MM.1S (cell line): ENCODE measurements around the gene NFKBIA.

ENCODE experiments used
- DNase-seq: peaks from one replicate; pipeline ENCODE4 v3.0.0-alpha.2; 2015
- H2AFZ ChIP-seq: fragments of 300-600 bp; sonication (generic); 2 replicates; pipeline ENCODE4 v1.6.0; 2016; ENCODE audit warnings: antibody characterized with exemption, low read length
- H3F3A ChIP-seq: fragments of 300-600 bp; sonication (generic); 2 replicates; pipeline ENCODE4 v1.6.1; 2016; ENCODE audit warnings: mild to moderate bottlenecking, antibody characterized with exemption, low read length, moderate library complexity, mixed read lengths; ENCODE audit not compliant: insufficient read depth
- H3K27ac ChIP-seq: fragments of 300-600 bp; sonication (generic); 2 replicates; pipeline ENCODE4 v1.5.1; 2016; ENCODE audit warnings: mild to moderate bottlenecking, low read length
- H3K27me3 ChIP-seq: fragments of 300-600 bp; sonication (generic); replicated peaks from 2 replicates; pipeline ENCODE4 v1.6.0; 2016; ENCODE audit warnings: low read length; ENCODE audit not compliant: insufficient read depth
- H3K36me3 ChIP-seq: fragments of 300-600 bp; sonication (generic); replicated peaks from 2 replicates; pipeline ENCODE4 v1.6.1; 2016; ENCODE audit warnings: mild to moderate bottlenecking, low read length, mixed read lengths; ENCODE audit not compliant: insufficient read depth
- H3K4me1 ChIP-seq: fragments of 300-600 bp; sonication (generic); 2 replicates; pipeline ENCODE4 v1.6.1; 2016; ENCODE audit warnings: low read length, mixed read lengths
- H3K4me2 ChIP-seq: fragments of 300-600 bp; sonication (generic); 2 replicates; pipeline ENCODE4 v1.6.0; 2016; ENCODE audit warnings: low read depth, low read length
- H3K4me3 ChIP-seq: fragments of 300-600 bp; sonication (generic); 2 replicates; pipeline ENCODE4 v1.5.1; 2016; ENCODE audit warnings: low read length, mixed read lengths
- H3K79me2 ChIP-seq: fragments of 300-600 bp; sonication (generic); 2 replicates; pipeline ENCODE4 v1.6.1; 2016; ENCODE audit warnings: mixed run types, low read length, mixed read lengths
- H3K9ac ChIP-seq: fragments of 300-600 bp; sonication (generic); 2 replicates; pipeline ENCODE4 v1.6.1; 2016; ENCODE audit warnings: low read length, mixed read lengths
- H3K9me2 ChIP-seq: fragments of 300-600 bp; sonication (generic); replicated peaks from 2 replicates; pipeline ENCODE4 v1.6.1; 2016; ENCODE audit warnings: mild to moderate bottlenecking, low read length, mixed read lengths; ENCODE audit not compliant: insufficient read depth
- H3K9me3 ChIP-seq: fragments of 300-600 bp; sonication (generic); replicated peaks from 2 replicates; pipeline ENCODE4 v1.6.1; 2016; ENCODE audit warnings: mild to moderate bottlenecking, low read length, mixed read lengths; ENCODE audit not compliant: insufficient read depth
- H4K20me1 ChIP-seq: fragments of 300-600 bp; sonication (generic); 2 replicates; pipeline ENCODE4 v1.6.1; 2016; ENCODE audit warnings: mild to moderate bottlenecking, low read length, moderate library complexity, mixed read lengths; ENCODE audit not compliant: insufficient read depth
- CTCF ChIP-seq: fragments of 300-600 bp; sonication (generic); IDR thresholded peaks from 2 replicates; pipeline ENCODE4 v1.5.1; 2016; ENCODE audit warnings: antibody characterized with exemption, low read length, mixed read lengths
- EZH2 ChIP-seq: fragments of 300-600 bp; sonication (generic); optimal IDR thresholded peaks from 2 replicates; pipeline ENCODE3; 2017; ENCODE audit warnings: low read depth, mild to moderate bottlenecking, antibody characterized with exemption, low read length, mixed read lengths
- EZH2phosphoT487 ChIP-seq: fragments of 300-600 bp; sonication (generic); IDR thresholded peaks from 2 replicates; pipeline ENCODE4 v1.6.1; 2018; ENCODE audit warnings: antibody characterized with exemption, low read length

The NFKBIA gene

DNA sequence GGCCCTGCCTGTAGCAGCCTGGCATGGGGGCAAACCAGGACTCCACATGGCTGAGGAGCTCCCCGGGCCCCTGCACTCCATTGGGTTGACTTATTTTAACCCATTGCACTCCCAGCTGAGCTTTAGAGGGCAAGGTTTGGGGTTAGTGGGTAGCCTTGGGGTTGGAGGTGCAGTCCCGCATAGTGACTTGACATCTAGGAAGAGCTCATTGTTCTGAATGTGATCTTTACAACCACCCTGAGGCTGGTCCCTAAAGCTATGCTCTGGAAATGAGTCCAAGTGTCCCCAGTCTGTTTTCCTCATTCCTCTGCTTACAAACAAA is 36.4 kb downstream of the NFKBIA start:
- no peak overlapping the region for H3K4me3 ChIP-seq
- no peak overlapping the region for H2AFZ ChIP-seq
- no peaks in the 10 kb centered on the region for H3F3A ChIP-seq
- no peaks in the 10 kb centered on the region for H4K20me1 ChIP-seq
- H3K36me3 ChIP-seq = no peaks in the 10 kb centered on the region
- TF ChIP-seq CTCF = no peak
- TF ChIP-seq EZH2 = no peak
- no peak for TF ChIP-seq EZH2phosphoT487
- H3K27me3 ChIP-seq = no peaks in the 10 kb centered on the region
- H3K27ac ChIP-seq = no peak overlapping the region
- no peak overlapping the region for H3K4me2 ChIP-seq
- no peaks in the 10 kb centered on the region for H3K79me2 ChIP-seq
- H3K9ac ChIP-seq = no peak overlapping the region
- H3K9me2 ChIP-seq = no peaks in the 10 kb centered on the region
- DNase-seq = no peak
- H3K4me1 ChIP-seq = peaks cover 10% of the 10 kb centered on the region
- no peaks in the 10 kb centered on the region for H3K9me3 ChIP-seq

DNA sequence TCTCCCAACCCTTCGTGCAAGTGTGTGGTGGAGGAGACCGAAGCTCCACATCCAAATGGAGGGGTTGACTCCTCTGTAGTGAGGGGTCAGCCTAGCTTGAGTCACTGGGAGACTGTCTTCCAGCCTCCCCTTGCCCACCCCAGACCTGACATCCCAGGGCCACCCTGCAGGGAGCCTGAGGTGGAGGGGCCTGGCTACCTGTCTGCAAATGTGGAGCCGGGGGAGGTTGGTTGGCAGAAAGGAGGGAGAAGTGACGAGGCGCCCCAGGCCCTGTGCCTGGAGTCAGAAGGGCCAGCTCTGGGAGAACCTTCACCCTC is 37.5 kb downstream of the NFKBIA start:
- TF ChIP-seq CTCF (no peak), EZH2phosphoT487 (no peak), EZH2 (no peak)
- Histone ChIP-seq H3K27ac (no peak overlapping the region), H3K9me2 (no peaks in the 10 kb centered on the region), H3K36me3 (no peaks in the 10 kb centered on the region), H3F3A (no peaks in the 10 kb centered on the region), H3K4me1 (peaks cover 10% of the 10 kb centered on the region), H3K4me3 (no peak overlapping the region), H3K27me3 (no peaks in the 10 kb centered on the region), H4K20me1 (no peaks in the 10 kb centered on the region), H3K9me3 (no peaks in the 10 kb centered on the region), H3K4me2 (no peak overlapping the region), H3K79me2 (no peaks in the 10 kb centered on the region), H3K9ac (no peak overlapping the region), H2AFZ (no peak overlapping the region)
- no peak for DNase-seq

DNA sequence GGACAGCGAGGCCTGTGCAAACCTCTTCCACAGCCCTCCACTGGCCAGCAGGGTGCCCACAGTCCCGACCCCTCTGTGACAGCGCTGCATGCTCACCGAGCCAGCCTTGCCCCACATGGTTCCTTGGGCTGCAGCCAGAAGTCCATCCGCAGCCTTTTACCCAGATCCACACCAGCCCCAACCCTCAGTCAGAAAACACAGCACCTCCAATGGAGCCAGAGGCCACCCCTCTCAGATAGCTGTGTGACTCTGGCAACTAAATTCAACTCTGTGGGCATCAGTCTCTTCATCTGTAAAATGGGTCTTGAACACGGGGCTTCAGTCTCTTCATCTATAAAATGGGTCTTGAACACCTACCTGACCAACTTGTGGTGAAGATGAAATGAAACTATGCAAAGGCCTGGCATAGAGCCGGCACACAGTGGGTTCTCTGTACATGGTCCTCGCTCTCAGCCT is 38.0 kb downstream of the NFKBIA start:
- no peaks in the 10 kb centered on the region for H3K36me3 ChIP-seq
- H3K9me2 ChIP-seq = no peaks in the 10 kb centered on the region
- H3K9me3 ChIP-seq = no peaks in the 10 kb centered on the region
- H3K4me1 ChIP-seq = peaks cover 10% of the 10 kb centered on the region
- no peak overlapping the region for H3K4me2 ChIP-seq
- H3K27ac ChIP-seq = no peak overlapping the region
- H3F3A ChIP-seq = no peaks in the 10 kb centered on the region
- DNase-seq = no peak
- H4K20me1 ChIP-seq = no peaks in the 10 kb centered on the region
- TF ChIP-seq EZH2phosphoT487 (no peak), CTCF (no peak), EZH2 (no peak)
- H3K79me2 ChIP-seq = no peaks in the 10 kb centered on the region
- H3K9ac ChIP-seq = no peak overlapping the region
- no peaks in the 10 kb centered on the region for H3K27me3 ChIP-seq
- H2AFZ ChIP-seq = no peak overlapping the region
- no peak overlapping the region for H3K4me3 ChIP-seq

GRCh38 chr14:35366056-35366451 is 38.5 kb downstream of the NFKBIA start:
- H3K27me3 ChIP-seq = no peaks in the 10 kb centered on the region
- DNase-seq = no peak
- no peak overlapping the region for H3K27ac ChIP-seq
- no peak for TF ChIP-seq EZH2phosphoT487
- no peak for TF ChIP-seq EZH2
- no peak for TF ChIP-seq CTCF
- no peaks in the 10 kb centered on the region for H3K9me2 ChIP-seq
- H2AFZ ChIP-seq = no peak overlapping the region
- H4K20me1 ChIP-seq = no peaks in the 10 kb centered on the region
- no peaks in the 10 kb centered on the region for H3K79me2 ChIP-seq
- H3K4me1 ChIP-seq = peaks cover 10% of the 10 kb centered on the region
- H3K9me3 ChIP-seq = no peaks in the 10 kb centered on the region
- H3F3A ChIP-seq = no peaks in the 10 kb centered on the region
- no peaks in the 10 kb centered on the region for H3K36me3 ChIP-seq
- no peak overlapping the region for H3K4me3 ChIP-seq
- no peak overlapping the region for H3K9ac ChIP-seq
- no peak overlapping the region for H3K4me2 ChIP-seq
